Progenitor cell of endocrine pancreas (in vitro differentiated cells): ENCODE data around the gene CTNNBIP1. TPM values are rescaled to one million over a fixed set of nuclear protein-coding genes. Genes with fewer than 3 reads are reported as not detected.

ENCODE experiments used
- DNase-seq: peaks from one replicate; pipeline ENCODE4 v3.0.0; 2021; ENCODE audit warnings: low spot score; ENCODE audit not compliant: unreplicated experiment
- H3K27ac Mint-ChIP-seq: 2 replicates; pipeline ENCODE4 v1.8.0; 2021; ENCODE audit warnings: mild to moderate bottlenecking, moderate library complexity, mixed read lengths
- H3K27me3 Mint-ChIP-seq: 2 replicates; pipeline ENCODE4 v1.8.0; 2021; ENCODE audit warnings: mixed read lengths
- H3K36me3 Mint-ChIP-seq: 2 replicates; pipeline ENCODE4 v1.8.0; 2022; ENCODE audit warnings: mixed read lengths; ENCODE audit not compliant: insufficient read depth
- H3K4me1 Mint-ChIP-seq: 2 replicates; pipeline ENCODE4 v1.8.0; 2021; ENCODE audit warnings: low read depth, mixed read lengths
- H3K4me3 Mint-ChIP-seq: 2 replicates; pipeline ENCODE4 v1.8.0; 2021; ENCODE audit warnings: low read depth, mild to moderate bottlenecking, moderate library complexity, mixed read lengths
- H3K9me3 Mint-ChIP-seq: 2 replicates; pipeline ENCODE4 v1.8.0; 2021; ENCODE audit warnings: low read depth, mixed read lengths
- total RNA-seq: library from RNA; stranded (reverse); gene quantifications from 2 replicates; pipeline ENCODE4 v1.2.1, GENCODE V29; 2021
- TF ChIP-seq, protein P1 (sequence below): fragments of 200-600 bp; sonication (generic); IDR thresholded peaks from one replicate; pipeline ENCODE4 v1.5.0; 2021; ENCODE audit warnings: antibody characterized with exemption, mild to moderate bottlenecking; ENCODE audit not compliant: unreplicated experiment

Gene CTNNBIP1
- total RNA-seq, 1 donor from 2014 or later: 79.9 TPM

DNA sequence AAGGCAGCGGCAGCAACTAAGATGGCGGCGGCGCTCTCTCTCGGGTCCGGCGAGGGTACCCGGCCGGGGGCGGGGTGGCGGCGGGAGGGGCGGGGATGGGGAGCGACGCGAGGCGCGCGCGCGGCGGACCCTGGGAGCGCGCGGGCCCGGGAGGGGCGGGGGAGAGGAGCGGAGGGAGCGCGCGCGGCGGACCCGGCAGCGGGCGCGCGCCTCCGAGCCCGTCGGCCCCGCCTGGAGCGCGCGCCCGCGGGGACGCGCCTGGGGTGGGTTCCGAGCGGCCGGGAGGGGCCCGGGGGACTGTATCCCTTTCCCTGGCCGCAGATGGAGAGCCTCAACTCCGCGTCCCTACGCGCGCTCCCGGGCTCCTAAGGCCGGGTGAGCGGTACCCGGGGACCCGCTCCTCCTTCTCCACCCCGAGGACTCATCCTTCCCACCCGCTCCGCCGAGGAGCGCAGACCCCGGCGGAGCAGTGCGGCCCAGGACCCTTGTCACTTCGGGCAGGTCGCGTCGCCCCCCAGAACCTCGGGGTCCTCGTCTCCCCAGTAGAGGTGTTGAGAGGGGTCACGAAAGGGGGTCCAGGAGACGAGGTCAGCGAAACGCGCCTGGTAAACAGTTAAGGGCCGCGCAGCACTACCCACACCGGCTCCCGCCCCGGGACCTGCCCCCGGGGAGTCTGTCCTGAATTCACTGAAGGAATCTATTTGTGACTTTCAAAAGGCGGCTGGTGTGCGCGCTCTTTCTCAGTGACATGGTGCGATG, 85.9 kb downstream of the CTNNBIP1 start, which contains the start of gene CLSTN1:
Gene CLSTN1 (minus strand): TSS at position 23 of the 759 bp plus-strand sequence. CDS start 232 bp downstream, outside the sequence.
- peaks cover 1% of the 10 kb centered on the region for H3K36me3 Mint-ChIP-seq
- H3K27me3 Mint-ChIP-seq: peaks cover 26% of the 10 kb centered on the region
- H3K4me3 Mint-ChIP-seq: peak within 1 kb of the TSS; percentile 92
- TF ChIP-seq, protein P1, sequence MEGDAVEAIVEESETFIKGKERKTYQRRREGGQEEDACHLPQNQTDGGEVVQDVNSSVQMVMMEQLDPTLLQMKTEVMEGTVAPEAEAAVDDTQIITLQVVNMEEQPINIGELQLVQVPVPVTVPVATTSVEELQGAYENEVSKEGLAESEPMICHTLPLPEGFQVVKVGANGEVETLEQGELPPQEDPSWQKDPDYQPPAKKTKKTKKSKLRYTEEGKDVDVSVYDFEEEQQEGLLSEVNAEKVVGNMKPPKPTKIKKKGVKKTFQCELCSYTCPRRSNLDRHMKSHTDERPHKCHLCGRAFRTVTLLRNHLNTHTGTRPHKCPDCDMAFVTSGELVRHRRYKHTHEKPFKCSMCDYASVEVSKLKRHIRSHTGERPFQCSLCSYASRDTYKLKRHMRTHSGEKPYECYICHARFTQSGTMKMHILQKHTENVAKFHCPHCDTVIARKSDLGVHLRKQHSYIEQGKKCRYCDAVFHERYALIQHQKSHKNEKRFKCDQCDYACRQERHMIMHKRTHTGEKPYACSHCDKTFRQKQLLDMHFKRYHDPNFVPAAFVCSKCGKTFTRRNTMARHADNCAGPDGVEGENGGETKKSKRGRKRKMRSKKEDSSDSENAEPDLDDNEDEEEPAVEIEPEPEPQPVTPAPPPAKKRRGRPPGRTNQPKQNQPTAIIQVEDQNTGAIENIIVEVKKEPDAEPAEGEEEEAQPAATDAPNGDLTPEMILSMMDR: no peak
- peak; percentile 78 for DNase-seq
- peaks cover 27% of the 10 kb centered on the region for H3K4me1 Mint-ChIP-seq
- no peaks in the 10 kb centered on the region for H3K9me3 Mint-ChIP-seq
- peak within 1 kb of the TSS; percentile 93 for H3K27ac Mint-ChIP-seq

DNA sequence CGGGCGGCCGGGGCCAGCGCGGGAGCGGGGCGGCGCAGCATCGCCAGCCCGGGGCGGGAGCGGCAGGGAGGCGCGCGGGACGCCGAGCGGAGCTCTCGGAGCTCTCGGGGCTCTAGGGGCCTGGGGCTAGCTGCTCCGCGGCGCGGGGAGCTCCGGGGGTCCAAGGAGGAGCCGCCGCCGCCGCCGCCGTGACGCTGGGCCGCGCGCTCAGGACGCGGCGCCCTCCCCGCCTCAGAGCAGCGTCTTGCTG, 86.5 kb downstream of the CTNNBIP1 start:
- peaks cover 27% of the 10 kb centered on the region for H3K4me1 Mint-ChIP-seq
- peak overlapping the region; percentile 35 for H3K4me3 Mint-ChIP-seq
- H3K9me3 Mint-ChIP-seq: no peaks in the 10 kb centered on the region
- peaks cover 26% of the 10 kb centered on the region for H3K27me3 Mint-ChIP-seq
- H3K36me3 Mint-ChIP-seq: peaks cover 1% of the 10 kb centered on the region
- TF ChIP-seq, protein P1: no peak
- no peak overlapping the region for H3K27ac Mint-ChIP-seq
- DNase-seq: no peak

DNA sequence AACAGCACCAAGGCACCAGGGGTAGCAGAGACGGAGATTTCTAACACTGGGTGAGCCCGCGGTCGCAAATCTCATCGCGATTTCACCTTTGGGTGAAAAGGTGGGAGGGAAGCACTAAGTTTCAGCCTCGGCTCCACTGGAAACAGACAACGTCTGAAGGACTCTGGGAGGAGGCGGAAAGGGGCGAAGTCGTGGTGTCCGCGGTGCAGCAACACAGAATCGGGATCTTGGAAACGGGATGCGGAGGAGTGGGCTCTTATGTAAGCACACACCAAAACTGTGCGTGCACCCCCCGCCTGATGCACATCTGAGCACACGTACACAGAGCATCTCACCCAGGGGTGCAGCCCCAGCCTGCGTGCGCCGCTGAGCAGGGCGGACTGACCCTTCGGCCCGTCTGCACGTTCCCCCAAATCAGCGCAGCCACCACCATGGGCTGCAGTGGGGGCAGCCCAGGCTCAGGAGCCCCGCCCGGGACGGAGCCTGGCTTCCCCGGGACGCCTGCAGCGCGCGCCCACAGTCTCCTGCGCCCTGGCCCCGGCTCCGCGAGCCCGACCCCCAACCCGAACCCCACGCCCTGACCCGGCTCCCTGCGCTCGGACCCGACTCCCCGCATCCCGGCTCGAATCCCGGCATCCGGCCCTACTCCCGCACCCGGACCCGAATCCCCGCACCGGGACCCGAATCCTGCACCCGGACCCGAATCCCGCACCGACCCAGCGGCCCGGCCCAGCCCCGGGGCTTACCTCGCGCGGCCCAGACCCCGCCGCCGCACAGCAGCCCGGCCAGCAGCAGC, 87.0 kb downstream of the CTNNBIP1 start:
- H3K27me3 Mint-ChIP-seq: peaks cover 26% of the 10 kb centered on the region
- no peaks in the 10 kb centered on the region for H3K9me3 Mint-ChIP-seq
- DNase-seq: no peak
- peak overlapping the region; percentile 93 for H3K27ac Mint-ChIP-seq
- peaks cover 27% of the 10 kb centered on the region for H3K4me1 Mint-ChIP-seq
- TF ChIP-seq, protein P1: no peak
- peaks cover 1% of the 10 kb centered on the region for H3K36me3 Mint-ChIP-seq
- peak overlapping the region; percentile 92 for H3K4me3 Mint-ChIP-seq

DNA sequence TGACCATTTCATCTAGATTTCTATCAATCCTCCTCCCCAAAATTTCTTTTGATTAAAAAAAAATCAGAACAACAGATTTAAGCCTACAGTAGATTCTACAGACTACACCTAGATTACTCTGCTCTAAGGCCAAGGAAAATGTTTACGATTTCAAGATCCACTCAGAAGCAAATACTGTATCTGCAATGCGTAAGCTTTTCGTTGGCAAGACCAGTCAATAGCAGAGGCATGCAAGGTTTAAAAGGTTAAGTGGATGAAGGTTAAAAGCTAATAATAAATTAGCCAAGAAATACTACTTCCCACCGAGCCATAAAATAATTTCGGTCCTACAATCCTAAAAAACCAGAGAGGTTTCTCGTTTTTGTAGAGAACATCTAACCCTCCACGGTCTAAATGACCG, 87.6 kb downstream of the CTNNBIP1 start:
- Mint-ChIP-seq H3K4me3 (peak overlapping the region; percentile 92), H3K9me3 (no peaks in the 10 kb centered on the region), H3K27me3 (peaks cover 24% of the 10 kb centered on the region), H3K4me1 (peaks cover 27% of the 10 kb centered on the region), H3K36me3 (peaks cover 1% of the 10 kb centered on the region), H3K27ac (peak overlapping the region; percentile 93)
- DNase-seq: no peak
- TF ChIP-seq, protein P1: no peak

DNA sequence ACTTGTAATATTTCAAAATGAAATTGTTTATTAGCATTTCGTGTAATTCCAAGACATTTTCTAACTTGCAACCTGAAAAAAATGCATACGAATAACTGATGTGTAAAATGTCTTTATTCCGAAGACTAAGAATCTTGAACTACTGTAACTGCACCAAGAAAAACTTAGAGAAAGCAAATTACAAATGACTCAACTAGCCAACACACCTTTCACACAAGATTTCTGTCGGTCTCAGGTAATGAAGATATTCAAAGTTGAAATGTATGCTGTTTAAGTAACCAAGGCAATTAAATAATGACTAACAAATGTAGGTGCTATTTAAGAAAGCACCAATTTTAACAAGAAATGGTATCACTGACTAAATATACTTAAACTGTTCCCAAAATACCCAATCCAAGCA, 88.4 kb downstream of the CTNNBIP1 start:
- Mint-ChIP-seq H3K27me3 (peaks cover 22% of the 10 kb centered on the region), H3K9me3 (no peaks in the 10 kb centered on the region), H3K36me3 (peaks cover 1% of the 10 kb centered on the region), H3K4me3 (peak overlapping the region; percentile 92), H3K4me1 (peaks cover 27% of the 10 kb centered on the region), H3K27ac (no peak overlapping the region)
- no peak for DNase-seq
- TF ChIP-seq, protein P1: no peak
